ENCODE data around the gene EML4. TPM values are rescaled to one million over a fixed set of nuclear protein-coding genes. Genes with fewer than 3 reads are reported as not detected.
A peak's percentile ranks its signal among the peaks of the same experiment; 100 is the strongest.

EML4 gene
- total and polyA plus RNA-seq, 10 of the 15 experiments (the other 5 are each of a cell fraction or from before 2014, with no cell fraction given), result 23.1 to 91.3 (median 77.4) TPM

DNA sequence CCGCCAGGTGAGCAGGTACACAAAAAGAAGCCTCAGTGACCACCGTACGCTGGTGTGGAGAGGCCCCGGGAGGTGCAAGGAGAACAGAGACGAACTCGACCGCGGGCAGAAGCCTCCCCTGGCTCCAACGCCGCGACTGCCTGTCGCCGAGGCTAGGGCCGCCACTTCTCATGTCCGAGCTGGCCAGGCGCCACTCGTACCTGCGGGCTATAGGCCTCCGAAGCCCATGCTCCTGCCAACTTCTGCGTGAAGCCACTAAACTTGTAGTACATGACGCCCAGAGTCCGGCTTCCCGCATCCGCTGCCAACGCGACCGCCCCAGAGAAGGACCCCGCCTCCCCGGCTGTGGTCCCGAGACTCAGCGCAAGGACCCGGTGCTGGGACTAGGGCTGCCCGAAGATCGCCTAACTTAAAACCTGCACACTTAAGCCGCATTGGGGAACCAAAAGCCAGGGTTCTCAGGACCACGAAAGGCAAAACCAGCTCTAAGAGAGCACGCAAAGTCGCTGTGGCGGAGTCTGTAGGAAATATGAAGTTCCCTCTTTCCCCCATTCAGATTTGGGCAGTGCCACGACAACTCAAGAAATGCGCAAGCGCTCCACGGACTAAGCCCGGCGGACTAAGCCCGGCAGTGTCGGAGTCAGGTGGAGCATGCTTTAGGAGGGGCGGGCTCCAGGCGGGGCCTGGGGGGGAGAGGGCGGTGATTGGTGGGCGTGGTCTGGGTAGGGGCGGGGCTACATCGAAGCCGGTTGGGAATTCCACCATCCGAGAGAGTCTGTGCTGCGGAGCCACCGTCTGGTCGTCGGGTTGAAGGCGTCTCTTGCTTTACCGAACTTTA is 192.0 kb downstream of the EML4 start, which contains the start of gene COX7A2L (continued):
- no peak; the same call in 1 of the 2 replicates for TF ChIP-seq TBL1XR1 (IDR thresholded peaks at IDR 0.05; ENCODE audit: low read depth, low read length)
- TF ChIP-seq, protein P1, sequence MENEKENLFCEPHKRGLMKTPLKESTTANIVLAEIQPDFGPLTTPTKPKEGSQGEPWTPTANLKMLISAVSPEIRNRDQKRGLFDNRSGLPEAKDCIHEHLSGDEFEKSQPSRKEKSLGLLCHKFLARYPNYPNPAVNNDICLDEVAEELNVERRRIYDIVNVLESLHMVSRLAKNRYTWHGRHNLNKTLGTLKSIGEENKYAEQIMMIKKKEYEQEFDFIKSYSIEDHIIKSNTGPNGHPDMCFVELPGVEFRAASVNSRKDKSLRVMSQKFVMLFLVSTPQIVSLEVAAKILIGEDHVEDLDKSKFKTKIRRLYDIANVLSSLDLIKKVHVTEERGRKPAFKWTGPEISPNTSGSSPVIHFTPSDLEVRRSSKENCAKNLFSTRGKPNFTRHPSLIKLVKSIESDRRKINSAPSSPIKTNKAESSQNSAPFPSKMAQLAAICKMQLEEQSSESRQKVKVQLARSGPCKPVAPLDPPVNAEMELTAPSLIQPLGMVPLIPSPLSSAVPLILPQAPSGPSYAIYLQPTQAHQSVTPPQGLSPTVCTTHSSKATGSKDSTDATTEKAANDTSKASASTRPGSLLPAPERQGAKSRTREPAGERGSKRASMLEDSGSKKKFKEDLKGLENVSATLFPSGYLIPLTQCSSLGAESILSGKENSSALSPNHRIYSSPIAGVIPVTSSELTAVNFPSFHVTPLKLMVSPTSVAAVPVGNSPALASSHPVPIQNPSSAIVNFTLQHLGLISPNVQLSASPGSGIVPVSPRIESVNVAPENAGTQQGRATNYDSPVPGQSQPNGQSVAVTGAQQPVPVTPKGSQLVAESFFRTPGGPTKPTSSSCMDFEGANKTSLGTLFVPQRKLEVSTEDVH (IDR thresholded peaks at IDR 0.05; ENCODE audit: low read depth, partially characterized antibody), result no peak
- TF ChIP-seq RAD51 (IDR thresholded peaks at IDR 0.05), result peak; percentile 86
- TF ChIP-seq SIN3A (IDR thresholded peaks at IDR 0.05; ENCODE audit: low read depth, low read length), result peak; percentile 91
- TF ChIP-seq, protein P2, sequence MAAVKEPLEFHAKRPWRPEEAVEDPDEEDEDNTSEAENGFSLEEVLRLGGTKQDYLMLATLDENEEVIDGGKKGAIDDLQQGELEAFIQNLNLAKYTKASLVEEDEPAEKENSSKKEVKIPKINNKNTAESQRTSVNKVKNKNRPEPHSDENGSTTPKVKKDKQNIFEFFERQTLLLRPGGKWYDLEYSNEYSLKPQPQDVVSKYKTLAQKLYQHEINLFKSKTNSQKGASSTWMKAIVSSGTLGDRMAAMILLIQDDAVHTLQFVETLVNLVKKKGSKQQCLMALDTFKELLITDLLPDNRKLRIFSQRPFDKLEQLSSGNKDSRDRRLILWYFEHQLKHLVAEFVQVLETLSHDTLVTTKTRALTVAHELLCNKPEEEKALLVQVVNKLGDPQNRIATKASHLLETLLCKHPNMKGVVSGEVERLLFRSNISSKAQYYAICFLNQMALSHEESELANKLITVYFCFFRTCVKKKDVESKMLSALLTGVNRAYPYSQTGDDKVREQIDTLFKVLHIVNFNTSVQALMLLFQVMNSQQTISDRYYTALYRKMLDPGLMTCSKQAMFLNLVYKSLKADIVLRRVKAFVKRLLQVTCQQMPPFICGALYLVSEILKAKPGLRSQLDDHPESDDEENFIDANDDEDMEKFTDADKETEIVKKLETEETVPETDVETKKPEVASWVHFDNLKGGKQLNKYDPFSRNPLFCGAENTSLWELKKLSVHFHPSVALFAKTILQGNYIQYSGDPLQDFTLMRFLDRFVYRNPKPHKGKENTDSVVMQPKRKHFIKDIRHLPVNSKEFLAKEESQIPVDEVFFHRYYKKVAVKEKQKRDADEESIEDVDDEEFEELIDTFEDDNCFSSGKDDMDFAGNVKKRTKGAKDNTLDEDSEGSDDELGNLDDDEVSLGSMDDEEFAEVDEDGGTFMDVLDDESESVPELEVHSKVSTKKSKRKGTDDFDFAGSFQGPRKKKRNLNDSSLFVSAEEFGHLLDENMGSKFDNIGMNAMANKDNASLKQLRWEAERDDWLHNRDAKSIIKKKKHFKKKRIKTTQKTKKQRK (IDR thresholded peaks at IDR 0.05; ENCODE audit: low read depth, low read length), result no peak
- no peak for TF ChIP-seq MEF2B (IDR thresholded peaks at IDR 0.05; ENCODE audit: partially characterized antibody, poor library complexity, severe bottlenecking)
- TF ChIP-seq NFXL1 (IDR thresholded peaks at IDR 0.05; ENCODE audit: borderline replicate concordance), result no peak
- TF ChIP-seq SMAD5 (IDR thresholded peaks at IDR 0.05; ENCODE audit: low read depth), result no peak
- TF ChIP-seq SRF (IDR thresholded peaks at IDR 0.05; ENCODE audit: low read depth in 2 of 2, low read length in 2 of 2), result 0 out of 4 replicates have a peak, but pooled peaks of 1 of the 2 experiments have one; percentile 59
- no peak for TF ChIP-seq ZSCAN29 (IDR thresholded peaks at IDR 0.05)
- TF ChIP-seq HCFC1 (IDR thresholded peaks at IDR 0.05; ENCODE audit: low read length), result peak; percentile 67
- TF ChIP-seq ZZZ3 (IDR thresholded peaks at IDR 0.05; ENCODE audit: control insufficient read depth, insufficient read length, low read depth), result no peak
- TF ChIP-seq CHD1 (IDR thresholded peaks at IDR 0.05; ENCODE audit: low read depth, low read length), result no peak
- peak; percentile 86; the same call in 1 of the 2 replicates for TF ChIP-seq LARP7 (IDR thresholded peaks at IDR 0.05)
- TF ChIP-seq, protein P3, sequence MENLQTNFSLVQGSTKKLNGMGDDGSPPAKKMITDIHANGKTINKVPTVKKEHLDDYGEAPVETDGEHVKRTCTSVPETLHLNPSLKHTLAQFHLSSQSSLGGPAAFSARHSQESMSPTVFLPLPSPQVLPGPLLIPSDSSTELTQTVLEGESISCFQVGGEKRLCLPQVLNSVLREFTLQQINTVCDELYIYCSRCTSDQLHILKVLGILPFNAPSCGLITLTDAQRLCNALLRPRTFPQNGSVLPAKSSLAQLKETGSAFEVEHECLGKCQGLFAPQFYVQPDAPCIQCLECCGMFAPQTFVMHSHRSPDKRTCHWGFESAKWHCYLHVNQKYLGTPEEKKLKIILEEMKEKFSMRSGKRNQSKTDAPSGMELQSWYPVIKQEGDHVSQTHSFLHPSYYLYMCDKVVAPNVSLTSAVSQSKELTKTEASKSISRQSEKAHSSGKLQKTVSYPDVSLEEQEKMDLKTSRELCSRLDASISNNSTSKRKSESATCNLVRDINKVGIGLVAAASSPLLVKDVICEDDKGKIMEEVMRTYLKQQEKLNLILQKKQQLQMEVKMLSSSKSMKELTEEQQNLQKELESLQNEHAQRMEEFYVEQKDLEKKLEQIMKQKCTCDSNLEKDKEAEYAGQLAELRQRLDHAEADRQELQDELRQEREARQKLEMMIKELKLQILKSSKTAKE (IDR thresholded peaks at IDR 0.05; ENCODE audit: low read depth, poor library complexity, severe bottlenecking), result peak; percentile 80
